Activated CD8-positive, alpha-beta T cell treated with anti-CD3 and anti-CD28 coated beads, Interleukin-2, amount 10 ng/mL, durations not matched to agents 7 days and 5 days (primary cell): Measurements from ENCODE around the gene MRPL54. TPM values are rescaled to one million over a fixed set of nuclear protein-coding genes. Genes with fewer than 3 reads are reported as not detected.
A peak's percentile ranks its signal among the peaks of the same experiment; 100 is the strongest.

Experiments used
- ATAC-seq: fragments of 150-1000 bp; cut with Tn5 transposase; one replicate; pipeline ENCODE4 v1.10.0; 2021; ENCODE audit warnings: moderate library complexity
- CTCF ChIA-PET: fragments of 350-600 bp; sonication (Branson Sonifier 250); formaldehyde crosslinking; loops from one replicate; lab custom pipeline; 2021; ENCODE audit warnings: antibody characterized with exemption; lab: Charles Lee
- POLR2A ChIA-PET: fragments of 350-600 bp; sonication (Branson Sonifier 250); formaldehyde crosslinking; loops from one replicate; lab custom pipeline; 2021; ENCODE audit warnings: antibody characterized with exemption; lab: Charles Lee
- DNase-seq: peaks from one replicate; pipeline ENCODE4 v3.0.0-alpha.2; 2020
- H3K27ac Mint-ChIP-seq: one replicate; pipeline ENCODE4 v1.8.0; 2021; ENCODE audit warnings: mild to moderate bottlenecking, mixed read lengths
- H3K27me3 Mint-ChIP-seq: one replicate; pipeline ENCODE4 v1.8.0; 2021; ENCODE audit warnings: low read depth, mixed read lengths
- H3K36me3 Mint-ChIP-seq: one replicate; pipeline ENCODE4 v1.8.0; 2021; ENCODE audit warnings: low read depth, mixed read lengths
- H3K4me1 Mint-ChIP-seq: one replicate; pipeline ENCODE4 v1.8.0; 2021; ENCODE audit warnings: low read depth, mixed read lengths
- H3K4me3 Mint-ChIP-seq: one replicate; pipeline ENCODE4 v1.8.0; 2021; ENCODE audit warnings: mild to moderate bottlenecking, mixed read lengths
- H3K9me3 Mint-ChIP-seq: one replicate; pipeline ENCODE4 v1.8.0; 2022; ENCODE audit warnings: mixed read lengths; ENCODE audit not compliant: insufficient read depth
- total RNA-seq, 2 experiments: library from RNA; stranded (reverse); gene quantifications; one replicate each; pipeline ENCODE4 v1.2.3, GENCODE V29; 2021

The MRPL54 gene
- total RNA-seq, 2 experiments from 2014 or later = 66.9 to 71.4 TPM

GRCh38 chr19:3780786-3781304, 18.4 kb downstream of the MRPL54 start:
- POLR2A ChIA-PET = interaction anchor here (0.9 to 1.2 kb wide), 2 partner anchors 18 to 20 kb away, joined by 3 read pairs; partner anchors contain the start of gene MRPL54

GRCh38 chr19:3781603-3782002, 19.1 kb downstream of the MRPL54 start:
- DNase-seq (no peak), ATAC-seq (no peak)
- Mint-ChIP-seq H3K9me3 (peaks cover 18% of the 10 kb centered on the region), H3K36me3 (peaks cover 35% of the 10 kb centered on the region), H3K27me3 (no peaks in the 10 kb centered on the region), H3K27ac (no peak overlapping the region), H3K4me1 (peaks cover 21% of the 10 kb centered on the region), H3K4me3 (no peak overlapping the region)
- ChIA-PET POLR2A (interaction anchor here (1.8 kb wide), 1 partner anchor 31 kb away, joined by 5 read pairs; no protein-coding TSS in a partner anchor), CTCF (interaction anchor here (2.5 to 3.2 kb wide), 2 partner anchors 19 kb away, joined by 9 to 10 read pairs; partner anchors contain the start of gene MRPL54)

More at GRCh38 chr19:3780786-3781304, 18.4 kb downstream of the MRPL54 start:
- Mint-ChIP-seq H3K27me3 (no peaks in the 10 kb centered on the region), H3K4me3 (no peak overlapping the region), H3K36me3 (peaks cover 35% of the 10 kb centered on the region), H3K9me3 (peaks cover 18% of the 10 kb centered on the region), H3K4me1 (peaks cover 20% of the 10 kb centered on the region), H3K27ac (no peak overlapping the region)
- no peak for ATAC-seq
- DNase-seq = peak; percentile 42
- CTCF ChIA-PET = interaction anchor here (3.2 kb wide), 1 partner anchor 18 kb away, joined by 9 read pairs; the partner anchor contains the start of gene MRPL54

GRCh38 chr19:3782330-3782729, 19.8 kb downstream of the MRPL54 start:
- no peak overlapping the region for H3K27ac Mint-ChIP-seq
- H3K9me3 Mint-ChIP-seq = peaks cover 18% of the 10 kb centered on the region
- H3K4me1 Mint-ChIP-seq = peaks cover 24% of the 10 kb centered on the region
- no peak for ATAC-seq
- H3K4me3 Mint-ChIP-seq = no peak overlapping the region
- H3K27me3 Mint-ChIP-seq = no peaks in the 10 kb centered on the region
- ChIA-PET CTCF (interaction anchor here (2.0 to 2.5 kb wide), 2 partner anchors 19 to 40 kb away, joined by 10 read pairs; partner anchors contain the start of gene MRPL54), POLR2A (interaction anchor here (1.8 kb wide), 1 partner anchor 30 kb away, joined by 5 read pairs; no protein-coding TSS in a partner anchor)
- H3K36me3 Mint-ChIP-seq = peaks cover 35% of the 10 kb centered on the region
- no peak for DNase-seq

GRCh38 chr19:3782903-3783302, 20.4 kb downstream of the MRPL54 start:
- POLR2A ChIA-PET = interaction anchor here (1.8 kb wide), 1 partner anchor 29 kb away, joined by 5 read pairs; no protein-coding TSS in a partner anchor
- H3K27ac Mint-ChIP-seq = no peak overlapping the region
- ATAC-seq (no peak), DNase-seq (no peak)
- peaks cover 35% of the 10 kb centered on the region for H3K36me3 Mint-ChIP-seq
- CTCF ChIA-PET = interaction anchor here (1.2 to 2.5 kb wide), 3 partner anchors 20 to 39 kb away, joined by 3 to 10 read pairs (median 10); partner anchors contain the start of gene MRPL54
- peaks cover 18% of the 10 kb centered on the region for H3K9me3 Mint-ChIP-seq
- peaks cover 24% of the 10 kb centered on the region for H3K4me1 Mint-ChIP-seq
- no peak overlapping the region for H3K4me3 Mint-ChIP-seq
- no peaks in the 10 kb centered on the region for H3K27me3 Mint-ChIP-seq

GRCh38 chr19:3783660-3784584, 21.4 kb downstream of the MRPL54 start:
- no peak overlapping the region for H3K27ac Mint-ChIP-seq
- ChIA-PET POLR2A (interaction anchor here (0.7 to 1.8 kb wide), 2 partner anchors 28 to 68 kb away, joined by 3 to 5 read pairs; no protein-coding TSS in a partner anchor), CTCF (interaction anchor here (1.2 to 2.5 kb wide), 3 partner anchors 21 to 38 kb away, joined by 3 to 10 read pairs (median 10); partner anchors contain the start of gene MRPL54)
- peaks cover 28% of the 10 kb centered on the region for H3K4me1 Mint-ChIP-seq
- DNase-seq (peak; percentile 44), ATAC-seq (no peak)
- peaks cover 18% of the 10 kb centered on the region for H3K9me3 Mint-ChIP-seq
- H3K4me3 Mint-ChIP-seq = peak overlapping the region; percentile 8
- H3K27me3 Mint-ChIP-seq = no peaks in the 10 kb centered on the region
- H3K36me3 Mint-ChIP-seq = peaks cover 35% of the 10 kb centered on the region

GRCh38 chr19:3784607-3785450, 22.3 kb downstream of the MRPL54 start:
- POLR2A ChIA-PET = interaction anchor here (0.7 kb wide), 1 partner anchor 67 kb away, joined by 3 read pairs; no protein-coding TSS in a partner anchor
- Mint-ChIP-seq H3K4me1 (peaks cover 34% of the 10 kb centered on the region), H3K27ac (peak overlapping the region; percentile 47), H3K4me3 (peak overlapping the region; percentile 79), H3K27me3 (no peaks in the 10 kb centered on the region), H3K9me3 (peaks cover 18% of the 10 kb centered on the region), H3K36me3 (peaks cover 35% of the 10 kb centered on the region)
- CTCF ChIA-PET = no interaction called here
- DNase-seq (no peak), ATAC-seq (no peak)

GRCh38 chr19:3785451-3785937, 23.0 kb downstream of the MRPL54 start:
- H3K4me3 Mint-ChIP-seq = peak overlapping the region; percentile 79
- peaks cover 34% of the 10 kb centered on the region for H3K4me1 Mint-ChIP-seq
- no peaks in the 10 kb centered on the region for H3K27me3 Mint-ChIP-seq
- ATAC-seq (peak; percentile 44), DNase-seq (peak; percentile 41)
- H3K9me3 Mint-ChIP-seq = peaks cover 18% of the 10 kb centered on the region
- ChIA-PET CTCF (no interaction called here), POLR2A (no interaction called here)
- H3K36me3 Mint-ChIP-seq = peaks cover 35% of the 10 kb centered on the region
- peak overlapping the region; percentile 72 for H3K27ac Mint-ChIP-seq

GRCh38 chr19:3785938-3786824, 23.7 kb downstream of the MRPL54 start, which contains the start of gene MATK:
TSS of gene MATK (minus strand) at chr19:3786381. CDS start at chr19:3785135, 1,246 bp downstream.
- Mint-ChIP-seq H3K9me3 (peaks cover 14% of the 10 kb centered on the region), H3K27me3 (no peaks in the 10 kb centered on the region), H3K36me3 (peaks cover 31% of the 10 kb centered on the region), H3K4me3 (peak within 1 kb of the TSS; percentile 79), H3K27ac (peak within 1 kb of the TSS; percentile 72), H3K4me1 (peaks cover 30% of the 10 kb centered on the region)
- peak; percentile 35 for DNase-seq
- ChIA-PET POLR2A (no interaction called here), CTCF (interaction anchor here (0.8 to 1.2 kb wide), 4 partner anchors 23 to 36 kb away, joined by 3 to 5 read pairs (median 4); partner anchors contain the start of gene MRPL54)
- ATAC-seq = peak; percentile 54

- Mint-ChIP-seq H3K9me3 (no peaks in the 10 kb centered on the region), H3K4me1 (peaks cover 27% of the 10 kb centered on the region), H3K27ac (peak overlapping the region; percentile 81), H3K4me3 (peak overlapping the region; percentile 32), H3K36me3 (peaks cover 6% of the 10 kb centered on the region), H3K27me3 (peaks cover 2% of the 10 kb centered on the region)
- ChIA-PET CTCF (interaction anchor here (1.3 to 2.1 kb wide), 3 partner anchors 27 to 63 kb away, joined by 3 to 6 read pairs (median 5); partner anchors contain the start of gene MRPL54), POLR2A (interaction anchor here (1.1 to 1.3 kb wide), 2 partner anchors 9 to 26 kb away, joined by 3 to 4 read pairs; partner anchors contain the start of gene MRPL54)
- peak; percentile 46 for DNase-seq
- ATAC-seq = no peak
Measured at GRCh38 chr19:3788996-3789778, 26.7 kb downstream of the MRPL54 start.
